GM12874 (cell line): ENCODE data around the gene DPT.

Experiments used
- TF ChIP-seq, protein P1 (sequence below): IDR thresholded peaks from 2 replicates; pipeline ENCODE4 v1.5.1; 2011; ENCODE audit warnings: low read depth, mild to moderate bottlenecking, control low read depth, low read length, moderate library complexity; ENCODE audit not compliant: insufficient read depth

Gene DPT

DNA sequence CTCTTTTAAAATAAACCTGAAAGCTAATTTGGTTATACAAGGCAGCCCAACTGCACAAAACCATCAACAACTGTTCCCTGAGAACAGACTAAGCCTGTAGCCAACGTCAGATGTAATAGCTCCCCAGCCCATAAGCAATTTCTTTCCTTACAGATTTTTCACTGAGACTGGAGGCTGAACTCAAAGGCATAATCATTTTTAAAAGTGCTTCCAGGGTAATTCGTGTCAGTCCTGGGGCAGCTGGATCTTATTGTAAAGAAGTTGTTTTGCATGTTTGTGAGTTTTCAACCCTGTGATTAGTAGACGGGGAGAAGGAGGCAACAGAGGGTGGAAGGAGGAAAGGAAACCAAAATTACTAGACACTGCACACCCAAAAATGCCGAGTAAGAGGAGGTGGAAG, 3.2 kb downstream of the DPT start:
- TF ChIP-seq, protein P1, sequence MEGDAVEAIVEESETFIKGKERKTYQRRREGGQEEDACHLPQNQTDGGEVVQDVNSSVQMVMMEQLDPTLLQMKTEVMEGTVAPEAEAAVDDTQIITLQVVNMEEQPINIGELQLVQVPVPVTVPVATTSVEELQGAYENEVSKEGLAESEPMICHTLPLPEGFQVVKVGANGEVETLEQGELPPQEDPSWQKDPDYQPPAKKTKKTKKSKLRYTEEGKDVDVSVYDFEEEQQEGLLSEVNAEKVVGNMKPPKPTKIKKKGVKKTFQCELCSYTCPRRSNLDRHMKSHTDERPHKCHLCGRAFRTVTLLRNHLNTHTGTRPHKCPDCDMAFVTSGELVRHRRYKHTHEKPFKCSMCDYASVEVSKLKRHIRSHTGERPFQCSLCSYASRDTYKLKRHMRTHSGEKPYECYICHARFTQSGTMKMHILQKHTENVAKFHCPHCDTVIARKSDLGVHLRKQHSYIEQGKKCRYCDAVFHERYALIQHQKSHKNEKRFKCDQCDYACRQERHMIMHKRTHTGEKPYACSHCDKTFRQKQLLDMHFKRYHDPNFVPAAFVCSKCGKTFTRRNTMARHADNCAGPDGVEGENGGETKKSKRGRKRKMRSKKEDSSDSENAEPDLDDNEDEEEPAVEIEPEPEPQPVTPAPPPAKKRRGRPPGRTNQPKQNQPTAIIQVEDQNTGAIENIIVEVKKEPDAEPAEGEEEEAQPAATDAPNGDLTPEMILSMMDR: no peak

DNA sequence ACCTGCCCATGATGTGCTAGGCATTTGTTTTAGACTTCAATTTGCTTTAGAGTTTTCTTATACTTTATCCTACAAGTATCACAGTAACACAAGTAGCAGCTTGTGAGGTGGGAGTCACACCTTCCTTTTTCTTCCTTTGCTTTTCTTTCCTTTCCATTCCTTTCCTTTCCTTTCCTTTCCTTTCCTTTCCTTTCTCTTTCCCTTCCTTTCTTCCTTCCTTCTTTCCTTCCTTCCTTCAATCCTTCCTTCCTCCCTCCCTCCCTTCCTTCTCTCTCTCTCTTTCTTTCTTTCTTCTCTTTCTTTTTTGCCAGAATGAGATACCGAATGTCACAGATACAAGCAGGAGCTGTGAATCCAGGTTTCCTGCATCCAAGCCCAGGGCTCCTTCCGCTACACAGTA, 3.9 kb downstream of the DPT start:
- TF ChIP-seq, protein P1: no peak

DNA sequence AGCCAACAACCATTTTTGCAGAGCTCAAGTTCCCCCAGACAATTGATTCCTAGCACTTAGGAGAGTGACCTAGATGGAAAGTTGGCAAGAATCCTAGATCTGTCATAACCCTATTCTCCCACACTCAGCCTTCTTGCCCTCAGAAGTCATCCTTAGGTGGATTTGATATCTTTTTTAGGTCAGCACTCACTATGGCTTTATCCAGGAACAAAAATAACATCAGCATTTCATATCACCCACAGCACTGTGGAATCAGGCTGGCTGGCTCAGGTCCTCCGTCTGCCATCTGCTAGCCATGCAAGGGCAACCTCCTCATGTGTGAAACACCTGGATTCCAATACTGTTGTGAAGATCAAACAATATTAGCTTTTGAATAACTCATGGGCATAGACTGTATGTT, 6.0 kb downstream of the DPT start:
- TF ChIP-seq, protein P1: no peak

- TF ChIP-seq, protein P1: no peak
Measured at GRCh38 chr1:168720839-168721238, 8.2 kb downstream of the DPT start.

DNA sequence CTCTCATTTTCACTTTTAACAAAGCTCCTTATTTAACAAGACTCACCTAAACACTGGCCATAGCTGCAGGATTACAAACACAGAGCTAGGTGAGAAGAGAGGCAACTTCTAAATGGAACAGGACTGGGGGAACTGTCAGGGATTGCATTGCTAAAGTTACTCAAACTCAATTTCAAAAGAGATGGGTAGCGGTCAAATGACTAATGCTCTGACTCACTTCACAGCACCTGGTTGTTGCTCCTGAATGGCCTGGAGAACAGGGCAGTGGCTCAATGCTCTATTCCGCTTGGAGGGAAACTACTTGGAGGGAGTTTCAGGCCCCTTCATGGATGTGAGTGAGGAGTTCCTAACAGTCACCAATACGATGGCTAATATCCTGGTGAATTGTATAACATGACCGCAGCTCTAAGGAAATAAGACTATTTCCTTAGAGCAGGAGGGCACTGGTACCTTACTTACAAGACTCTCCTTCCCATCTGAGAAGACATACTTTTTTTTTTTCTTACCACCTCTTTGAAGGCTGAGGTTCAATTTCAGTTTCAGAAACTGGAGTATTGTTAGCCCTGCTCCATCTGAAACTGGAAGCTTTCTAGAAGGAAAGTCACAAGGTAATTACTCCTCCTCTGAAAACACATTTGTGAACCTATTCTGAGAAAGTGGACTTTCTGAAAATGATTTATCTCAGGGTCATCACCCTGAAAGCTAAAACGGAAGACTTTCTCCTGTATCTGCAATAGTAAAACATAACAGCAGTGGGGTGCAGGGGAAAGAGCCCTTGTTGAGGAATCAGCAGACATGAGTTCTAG, 9.5 kb downstream of the DPT start:
- TF ChIP-seq, protein P1: no peak

DNA sequence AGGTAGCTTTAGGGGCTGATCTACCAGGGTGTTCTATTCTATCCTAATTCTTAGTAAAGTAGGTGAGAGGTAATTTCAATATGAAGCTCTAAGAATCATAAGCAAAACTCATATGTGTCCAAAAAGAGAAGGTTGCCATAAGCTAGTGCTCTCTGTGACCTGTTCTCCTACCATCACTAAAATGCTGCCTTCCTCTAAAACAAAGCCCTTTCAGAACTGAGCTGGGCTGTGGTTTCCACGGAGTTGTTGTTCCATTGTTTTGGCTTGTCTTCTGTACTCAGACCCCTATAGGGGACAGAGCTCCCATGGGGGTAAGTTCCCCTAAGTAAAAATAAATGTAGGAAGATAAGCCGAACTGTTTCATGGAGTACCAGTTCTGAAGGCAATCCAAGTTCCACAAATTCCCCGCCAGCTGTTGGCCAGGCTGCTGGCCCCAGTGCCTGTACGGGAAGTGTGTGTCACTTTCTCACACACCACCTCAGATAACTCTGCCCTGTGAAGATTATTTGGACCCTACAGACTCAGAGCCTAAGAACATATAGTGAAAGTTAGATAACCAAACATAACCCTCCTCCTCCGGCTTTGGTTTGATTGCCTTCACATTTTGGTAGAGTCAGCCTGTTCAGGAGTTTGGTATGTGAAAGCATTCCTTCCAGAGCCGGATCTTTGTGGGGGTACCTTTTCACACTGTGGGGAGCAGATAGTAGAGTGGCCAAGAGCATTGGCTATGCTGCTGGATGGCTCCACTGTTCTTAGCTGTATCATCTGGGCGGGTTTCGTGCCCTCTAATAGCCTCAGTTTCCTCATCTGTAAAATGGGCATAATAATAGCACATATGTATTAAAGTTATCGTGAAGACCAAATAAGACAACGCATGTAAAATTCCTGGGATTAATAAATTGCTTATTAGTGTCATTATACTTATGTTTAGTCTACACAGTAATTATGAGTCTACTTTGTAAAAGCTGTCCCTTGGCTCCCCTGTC, 10.8 kb downstream of the DPT start:
- TF ChIP-seq, protein P1: no peak

DNA sequence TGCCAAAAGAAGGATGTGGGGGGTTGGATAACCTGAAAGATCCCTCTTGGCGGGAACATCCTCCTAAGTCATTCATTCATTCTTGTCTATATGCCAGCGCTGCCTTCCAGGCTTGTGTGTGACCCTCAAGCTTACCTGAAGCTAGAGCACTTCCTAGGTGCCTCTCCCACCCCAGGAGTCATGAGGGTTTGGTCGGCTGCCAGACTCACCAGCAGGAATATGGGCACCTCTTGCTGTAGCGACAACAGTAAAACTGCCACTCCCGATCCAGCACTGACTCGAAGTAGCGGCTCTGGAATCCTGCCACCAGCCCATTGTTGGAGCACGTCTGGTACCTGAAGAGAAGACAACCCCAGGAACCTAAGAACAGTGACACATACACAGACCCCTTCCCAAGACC, 15.0 kb downstream of the DPT start:
- TF ChIP-seq, protein P1: no peak
